HCEC 1CT (cell line): ENCODE measurements around the gene ANKRD29.
"Not testable (repeated sequence)": the region's sequence is repeated elsewhere in the genome, so short reads cannot be mapped to it uniquely, and the experiment has no call there.

Experiments
- DNase-seq: peaks from one replicate; pipeline ENCODE4 v3.0.0-alpha.2; 2017

ANKRD29 gene

DNA sequence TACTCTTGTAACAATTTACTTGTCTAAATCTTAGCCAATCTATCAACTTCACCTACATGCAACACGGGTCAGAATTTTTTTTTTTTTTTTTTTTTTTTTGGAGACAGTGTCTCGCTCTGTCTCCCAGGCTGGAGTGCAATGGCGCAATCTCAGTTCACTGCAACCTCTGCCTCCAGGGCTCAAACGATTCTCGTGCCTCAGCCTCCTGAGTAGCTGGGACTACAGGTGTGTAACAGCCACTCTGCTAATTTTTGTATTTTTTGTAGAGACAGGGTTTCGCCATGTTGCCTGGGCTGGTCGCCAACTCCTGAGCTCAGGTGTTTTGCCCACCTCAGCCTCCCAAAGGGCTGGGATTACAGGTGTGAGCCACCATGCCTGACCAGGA, 49.6 kb downstream of the ANKRD29 start:
- not testable (repeated sequence) for DNase-seq

DNA sequence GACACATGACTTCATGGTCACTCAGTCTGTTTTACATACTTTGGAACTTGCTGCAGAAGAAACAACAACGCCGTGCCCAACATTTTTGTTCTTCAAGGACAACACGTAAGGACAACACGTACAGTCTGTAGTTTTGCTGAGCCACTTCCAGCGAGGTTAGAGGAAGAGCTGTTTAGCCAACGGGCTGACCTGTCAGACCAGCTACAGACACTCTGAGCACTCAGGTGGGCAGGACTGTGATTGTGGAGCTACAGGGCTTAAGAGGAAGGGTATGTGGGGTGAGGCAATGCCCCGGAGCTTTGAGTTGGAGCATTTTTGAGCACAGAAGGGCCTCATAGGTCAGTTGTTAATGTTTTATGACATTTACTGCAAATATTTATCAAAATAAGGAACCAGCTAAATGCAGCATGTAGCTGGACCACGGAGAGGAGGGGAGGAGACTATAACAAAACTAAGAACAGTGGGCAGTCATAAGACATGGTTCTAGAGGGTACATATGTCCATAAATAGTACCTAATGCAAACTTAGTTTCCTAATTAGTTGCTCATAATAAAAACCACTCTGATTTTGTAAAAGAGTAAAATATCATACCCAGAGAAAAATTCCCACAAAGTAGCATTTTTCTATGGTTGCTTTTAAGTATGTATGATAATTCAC, 50.1 kb downstream of the ANKRD29 start:
- no peak for DNase-seq

DNA sequence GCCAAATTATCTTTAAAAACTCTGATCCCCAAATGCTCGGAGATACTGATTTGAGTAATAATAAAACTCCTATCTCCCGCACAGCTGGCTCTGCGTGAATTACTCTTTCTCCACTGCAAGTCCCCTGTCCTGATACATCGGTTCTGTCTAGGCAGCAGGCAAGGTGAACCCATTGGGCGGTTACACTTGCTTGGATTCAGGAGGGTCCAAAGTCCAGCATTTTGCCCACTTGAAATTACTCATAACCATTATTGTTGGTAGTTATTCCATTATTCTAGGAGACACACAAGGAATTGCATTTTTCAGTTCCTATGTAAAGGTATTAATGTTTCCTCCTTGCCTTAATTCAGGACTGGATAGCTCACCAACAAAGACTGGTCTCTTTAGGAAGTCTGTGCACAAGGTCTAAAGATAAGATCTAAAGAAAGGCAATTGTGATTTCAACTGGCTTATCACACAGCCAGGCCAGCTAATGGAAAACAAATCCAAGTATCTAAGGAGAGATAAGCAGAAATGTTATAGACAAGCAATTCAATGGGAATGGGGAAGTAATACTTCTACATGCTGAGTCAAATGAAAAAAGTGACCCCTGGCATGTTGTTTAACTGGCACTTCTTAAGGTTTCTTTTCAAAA, 53.2 kb downstream of the ANKRD29 start:
- DNase-seq = no peak

DNA sequence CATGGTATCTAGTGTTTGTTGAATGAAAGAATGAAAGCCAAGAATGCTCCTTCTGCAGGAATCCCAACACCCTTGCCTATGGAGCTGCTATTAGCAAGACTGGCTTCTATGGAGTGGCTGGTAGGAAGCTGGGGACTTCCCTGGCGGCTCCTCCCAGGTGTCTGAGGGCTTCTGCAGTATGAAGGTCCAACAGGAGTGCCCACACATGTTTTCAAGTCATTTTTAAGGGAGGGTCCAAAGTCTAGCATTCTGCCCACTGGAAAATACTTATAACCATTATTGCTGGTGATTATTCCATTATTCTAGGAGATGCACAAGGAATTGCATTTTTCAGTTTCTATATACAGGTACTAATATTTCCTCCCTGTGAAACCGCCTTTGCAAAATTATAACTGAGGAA, 54.5 kb downstream of the ANKRD29 start:
- no peak for DNase-seq

DNA sequence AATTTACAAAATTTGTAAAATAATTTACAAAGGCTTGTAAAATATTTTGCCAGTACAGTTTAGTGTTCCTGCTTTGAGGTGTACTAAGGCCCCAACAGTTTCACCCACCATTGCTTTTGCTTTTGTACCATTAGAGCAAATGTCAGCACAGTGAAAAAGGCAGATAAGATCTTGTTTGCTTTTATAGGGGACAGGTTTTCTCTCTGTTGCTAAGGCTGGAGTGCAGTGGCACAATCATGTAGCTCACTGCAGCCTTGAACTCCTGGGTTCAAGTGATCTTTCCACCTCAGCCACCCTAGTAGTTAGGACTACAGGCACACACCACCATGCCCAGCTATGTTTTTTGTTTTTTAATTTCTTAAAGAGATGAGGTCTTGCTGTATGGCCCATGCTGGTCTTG, 56.8 kb downstream of the ANKRD29 start:
- DNase-seq = no peak

DNA sequence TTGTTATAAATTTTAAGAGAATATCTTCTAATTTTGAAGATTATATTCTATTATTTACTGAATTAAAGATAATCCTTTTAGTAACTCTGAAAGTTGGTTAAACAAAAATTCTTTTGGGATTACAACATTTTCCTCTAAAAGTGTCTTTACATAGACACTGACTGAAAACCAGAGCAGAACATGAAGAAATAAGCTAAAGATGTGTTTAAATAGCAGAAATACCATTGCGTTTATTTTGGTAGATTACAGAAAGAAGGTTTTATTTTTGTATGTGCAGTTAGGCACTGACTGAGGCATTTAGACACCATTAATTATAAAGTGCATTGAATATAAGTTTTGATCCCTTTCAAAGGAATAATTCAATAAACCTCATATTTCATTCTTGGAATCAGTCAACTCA, 62.9 kb downstream of the ANKRD29 start:
- no peak for DNase-seq

DNA sequence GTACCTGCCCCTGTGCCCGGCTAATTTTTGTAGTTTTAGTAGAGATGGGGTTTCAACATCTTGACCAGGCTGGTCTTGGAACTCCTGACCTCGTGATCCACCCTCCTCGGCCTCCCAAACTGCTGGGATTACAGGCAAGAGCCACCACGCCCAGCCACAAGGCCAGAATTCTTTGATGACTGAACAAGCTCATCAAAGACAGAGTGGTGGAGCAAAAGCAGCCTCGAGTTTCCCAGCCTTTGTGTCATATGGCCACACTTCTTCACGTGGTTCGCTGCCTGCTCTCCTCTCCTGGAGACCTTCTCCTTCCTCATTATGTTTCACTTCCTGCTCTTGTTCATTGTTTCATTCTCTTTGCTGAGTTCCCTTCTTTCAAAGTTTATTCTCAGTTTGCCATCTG, 66.5 kb downstream of the ANKRD29 start:
- no peak for DNase-seq

DNA sequence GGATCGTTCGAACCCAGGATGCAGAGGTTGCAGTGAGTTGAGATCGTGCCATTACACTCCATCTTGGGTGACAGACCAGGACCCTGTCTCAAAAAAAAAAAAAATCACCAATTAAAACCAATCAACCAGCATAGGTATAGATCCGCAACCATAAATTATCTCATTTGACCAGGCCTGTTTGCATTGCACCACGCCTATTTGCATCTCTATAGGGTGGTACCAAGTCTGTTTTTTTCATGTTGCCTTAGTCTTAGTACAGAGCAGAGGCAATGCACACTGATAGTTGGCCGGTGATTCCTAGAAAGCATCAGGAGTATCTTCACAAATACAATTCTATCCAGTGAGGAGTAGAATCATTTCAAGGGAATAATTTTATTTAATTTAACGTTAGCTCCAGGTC, 67.1 kb downstream of the ANKRD29 start:
- DNase-seq = no peak

DNA sequence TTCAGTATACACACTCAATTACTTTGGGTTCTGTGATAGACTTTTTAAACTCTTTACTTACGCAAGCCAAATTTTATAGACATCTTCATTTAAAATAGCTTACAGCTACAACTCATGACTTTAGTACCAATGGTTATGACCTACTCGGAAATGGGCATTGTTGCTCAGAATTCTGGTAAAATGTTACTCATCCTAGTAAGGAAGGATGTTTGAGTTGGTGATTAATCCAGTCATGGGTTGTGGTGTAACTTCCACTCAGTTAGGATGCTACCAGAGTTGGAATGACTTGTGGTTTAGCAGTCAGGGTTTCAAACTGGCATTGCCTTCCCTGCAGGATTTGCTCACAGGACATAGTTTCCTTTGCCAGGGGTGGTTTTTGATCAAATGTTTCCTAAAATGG, 69.0 kb downstream of the ANKRD29 start:
- peak; percentile 96 for DNase-seq

DNA sequence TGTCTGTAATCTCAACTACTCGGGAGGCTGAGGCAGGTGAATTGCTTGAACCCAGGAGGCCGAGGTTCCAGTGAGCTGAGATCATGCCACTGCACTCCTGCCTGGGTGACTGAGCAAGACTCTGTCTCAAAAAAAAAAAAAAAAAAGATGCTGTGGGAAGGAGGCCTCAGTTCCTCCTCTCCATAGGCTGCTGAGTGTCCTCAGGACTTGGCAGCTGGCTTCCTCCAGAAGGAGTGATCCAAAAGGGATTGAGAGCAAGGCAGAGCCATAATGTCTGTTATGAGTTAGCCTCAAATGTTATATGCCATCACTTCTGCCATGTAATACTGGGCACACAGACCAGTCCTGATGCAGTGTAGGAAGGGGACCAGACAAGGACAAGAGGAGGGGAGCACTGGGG, 69.8 kb downstream of the ANKRD29 start:
- DNase-seq = no peak

DNA sequence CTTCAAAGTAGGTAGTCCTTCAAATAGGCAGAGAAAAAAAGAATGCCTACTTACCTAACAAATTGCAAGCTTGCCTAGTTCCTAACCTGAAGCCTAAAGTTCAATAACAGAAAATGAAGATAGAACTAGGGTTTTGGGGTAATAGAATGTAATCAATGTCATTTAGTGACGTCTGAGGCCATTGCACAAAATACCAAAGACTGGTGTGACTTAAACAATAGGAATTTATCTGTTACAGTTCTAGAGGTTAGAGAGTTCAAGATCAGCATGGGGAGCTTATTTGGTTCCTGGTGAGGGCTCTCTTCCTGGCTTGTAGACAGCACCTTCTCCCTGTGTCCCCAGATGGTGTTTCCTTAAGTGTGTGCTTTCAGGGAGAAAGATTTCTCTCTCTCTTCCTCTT, 71.7 kb downstream of the ANKRD29 start:
- DNase-seq = peak; percentile 89

DNA sequence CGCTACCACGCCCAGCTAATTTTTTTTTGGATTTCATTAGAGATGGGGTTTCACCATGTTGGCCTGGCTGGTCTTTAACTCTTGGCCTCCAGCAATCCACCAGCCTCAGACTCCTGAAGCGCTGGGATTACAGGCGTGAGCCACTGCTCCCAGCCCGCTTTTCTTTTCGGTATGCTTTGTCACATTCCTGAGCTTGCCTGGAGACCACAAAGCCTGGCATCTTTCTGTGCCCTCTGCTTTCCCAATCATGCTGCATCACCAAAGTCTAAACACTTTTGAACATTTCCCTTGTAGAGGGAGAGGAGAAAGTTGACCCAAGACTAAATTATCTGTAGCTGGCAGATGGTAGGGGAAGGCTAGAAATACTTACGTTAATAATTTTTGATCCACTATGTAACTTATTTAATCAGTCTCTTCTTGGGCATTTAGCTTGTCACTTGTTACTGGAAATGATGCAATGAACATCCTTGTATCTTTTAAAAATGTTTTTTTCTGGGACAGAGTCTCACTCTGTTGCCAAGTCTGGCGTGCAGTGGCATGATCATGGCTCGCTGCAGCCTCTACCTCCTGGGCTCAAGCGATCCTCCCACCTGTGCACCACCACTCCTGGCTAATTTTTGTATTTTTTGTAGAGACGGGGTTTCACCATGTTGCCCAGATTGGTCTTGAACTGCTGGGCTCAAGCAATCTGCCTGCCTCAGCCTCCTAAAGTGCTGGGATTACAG, 73.7 kb downstream of the ANKRD29 start:
- DNase-seq = no peak

DNA sequence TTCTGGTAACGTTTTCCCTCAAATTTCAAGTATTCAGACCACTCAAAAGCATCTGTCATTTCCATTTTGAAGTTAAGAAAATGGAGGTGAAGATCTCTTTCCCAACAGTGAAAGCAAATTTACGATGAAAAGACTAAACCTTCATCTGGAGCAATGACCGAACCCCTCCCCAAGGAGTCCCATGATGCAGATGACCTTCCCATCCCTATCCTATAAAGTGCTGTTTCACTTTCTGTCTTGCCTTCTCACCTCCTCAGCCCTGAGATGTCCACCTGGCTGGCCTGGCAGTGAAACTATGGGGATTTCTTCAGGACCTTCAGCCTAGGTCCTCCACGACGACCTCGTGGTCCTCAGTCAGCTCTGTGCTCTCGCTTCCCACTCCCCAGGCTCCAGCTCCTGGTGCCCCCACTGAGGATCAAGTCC, 75.5 kb downstream of the ANKRD29 start:
- no peak for DNase-seq

DNA sequence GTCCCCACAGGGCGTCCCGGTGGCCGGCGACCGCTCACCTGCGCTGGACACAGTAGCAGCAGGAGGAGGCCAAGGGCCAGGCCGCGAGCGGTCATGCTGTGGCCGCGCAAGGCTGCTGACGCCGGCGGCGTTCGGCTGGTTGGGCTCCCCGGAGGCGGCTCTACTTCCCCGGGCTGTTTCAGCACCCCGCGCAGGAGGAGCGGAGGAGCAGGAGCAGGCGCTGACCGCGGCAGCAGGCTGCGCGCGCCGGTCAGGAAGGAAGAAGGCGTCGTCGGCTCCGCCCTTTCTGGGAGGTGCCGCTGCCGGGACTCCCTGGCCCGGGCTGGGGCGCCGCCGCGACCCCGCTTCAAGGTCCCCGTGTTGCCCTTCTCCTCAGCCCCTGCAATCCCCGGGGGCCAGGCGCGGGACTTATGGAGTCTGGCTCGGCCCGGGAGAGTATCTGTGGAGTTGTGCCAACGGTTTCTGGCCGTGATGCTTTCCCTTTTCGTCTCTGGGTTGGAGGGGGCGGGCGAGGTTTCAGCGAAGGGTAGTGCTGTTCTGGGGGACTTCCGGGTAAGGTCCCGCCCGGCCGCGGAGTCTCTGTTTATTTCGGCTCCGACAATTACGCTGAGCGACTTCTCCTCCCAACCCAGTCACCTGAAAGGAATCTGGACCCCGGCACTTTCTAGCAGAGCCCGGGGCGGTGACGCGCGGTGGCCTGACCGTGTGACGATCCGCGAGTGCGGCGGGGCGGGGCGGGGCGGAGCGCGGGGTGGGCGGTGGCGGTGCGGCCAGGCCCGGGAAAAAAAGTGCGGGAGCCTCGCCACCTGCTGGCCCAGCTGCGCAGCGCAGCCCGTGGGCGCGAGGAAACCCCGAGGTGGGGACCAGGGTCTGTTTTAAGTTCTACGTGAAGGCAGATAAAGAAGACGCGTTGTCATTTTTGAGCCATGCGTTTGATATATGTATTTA, 76.2 kb downstream of the ANKRD29 start, which contains the start of gene NPC1:
NPC1 (minus strand) TSS at position 258 of the 948 bp plus-strand sequence; CDS start at position 95, 163 bp downstream.
- DNase-seq = peak; percentile 98

DNA sequence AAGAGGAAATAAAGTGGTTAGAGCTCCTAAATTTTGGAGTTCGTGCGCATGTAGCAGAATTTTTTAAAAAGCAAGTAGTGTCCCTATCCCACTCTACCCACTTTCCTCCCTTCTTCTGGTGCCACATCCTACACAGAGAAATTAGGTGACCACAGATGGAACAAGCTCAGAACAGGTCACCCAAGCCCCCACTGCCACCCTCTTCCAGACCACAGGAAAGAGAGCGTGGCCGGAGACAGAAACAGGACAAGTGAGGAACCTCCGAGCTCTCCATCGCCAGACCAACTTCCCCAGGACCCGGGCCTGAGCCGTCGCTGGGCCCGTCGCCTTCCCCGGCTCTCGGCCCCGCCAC, 76.8 kb downstream of the ANKRD29 start:
- no peak for DNase-seq

DNA sequence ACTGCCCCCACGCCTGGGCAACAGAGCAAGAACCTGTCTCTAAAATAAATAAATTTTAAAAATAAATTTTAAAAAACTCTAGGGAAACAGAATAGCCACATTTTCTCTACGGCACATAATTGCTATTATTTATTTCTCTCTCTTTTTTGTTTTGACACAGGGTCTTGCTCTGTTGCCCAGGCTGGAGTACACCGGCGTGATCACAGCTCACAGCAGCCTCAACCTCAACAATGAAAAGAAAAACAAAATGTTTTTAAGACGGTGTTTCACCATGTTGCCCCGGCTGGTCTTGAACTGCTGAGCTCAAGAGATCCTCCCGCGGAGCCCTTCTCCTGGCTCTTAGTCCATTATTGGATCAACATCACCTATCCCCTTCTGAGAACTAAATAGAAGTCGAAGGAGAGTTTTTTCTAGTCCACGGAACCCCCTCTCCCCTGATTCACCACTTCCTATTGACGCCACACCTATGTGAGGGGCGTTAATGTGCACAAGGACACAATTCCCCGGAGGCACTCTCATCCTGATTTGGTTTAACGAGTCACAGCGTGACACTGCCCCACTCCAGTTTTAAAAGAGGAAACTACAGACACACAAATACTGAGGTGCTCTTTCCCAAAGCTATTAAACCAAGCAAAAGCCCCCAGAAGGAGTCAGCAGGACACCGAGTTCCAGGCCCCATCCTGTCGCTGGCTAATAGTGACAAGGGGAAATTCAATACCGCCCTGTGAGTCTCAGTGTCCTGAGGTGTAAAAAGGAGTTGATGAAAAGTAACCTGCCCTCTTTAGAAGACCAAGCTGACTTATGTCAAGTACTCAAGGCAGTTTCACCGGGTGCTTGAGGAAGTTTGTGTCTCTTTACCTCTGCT, 77.5 kb downstream of the ANKRD29 start:
- DNase-seq = peak; percentile 43

DNA sequence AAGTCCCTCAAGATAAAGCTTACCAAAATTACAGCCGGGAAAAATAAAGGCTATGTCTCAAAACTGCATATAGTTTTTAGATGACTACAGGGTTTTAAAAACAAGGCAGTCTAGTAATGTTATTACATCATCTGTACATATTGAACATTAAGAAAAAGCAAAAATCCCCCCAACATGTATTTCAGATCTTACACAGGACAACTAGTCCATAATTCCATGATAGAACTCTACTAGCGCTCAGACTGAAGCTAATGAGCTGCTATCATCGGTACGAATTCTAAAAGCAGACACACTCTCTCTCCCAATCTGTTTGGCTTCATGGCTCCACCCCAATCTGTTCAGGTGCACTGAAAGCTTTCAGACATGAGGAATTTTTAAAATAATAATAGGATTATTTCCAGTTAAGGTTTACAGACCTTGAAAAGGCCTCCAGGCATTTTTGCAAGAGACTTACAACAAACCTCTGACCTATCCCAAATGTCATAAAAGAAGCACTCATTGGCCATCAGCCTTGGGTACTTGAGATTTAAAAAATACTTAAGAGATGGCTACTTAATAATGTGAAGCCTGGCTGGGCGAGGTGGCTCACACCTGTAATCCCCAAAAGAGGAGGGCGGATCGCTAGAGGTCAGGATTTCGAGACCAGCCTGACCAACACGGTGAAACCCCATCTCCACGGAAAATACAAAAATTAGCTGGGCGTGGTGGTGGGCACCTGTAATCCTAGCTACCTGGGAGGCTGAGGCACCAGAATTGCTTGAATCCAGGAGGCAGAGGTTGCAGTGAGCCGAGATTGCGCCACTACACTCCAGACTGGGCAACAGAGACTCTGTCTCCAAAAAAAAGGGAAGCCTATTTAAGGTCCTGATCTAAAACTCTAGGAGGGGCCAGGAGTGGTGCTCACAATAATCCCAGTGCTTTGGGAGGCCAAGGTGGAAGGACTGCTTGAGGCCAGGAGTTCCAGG, 78.4 kb downstream of the ANKRD29 start:
- no peak for DNase-seq

DNA sequence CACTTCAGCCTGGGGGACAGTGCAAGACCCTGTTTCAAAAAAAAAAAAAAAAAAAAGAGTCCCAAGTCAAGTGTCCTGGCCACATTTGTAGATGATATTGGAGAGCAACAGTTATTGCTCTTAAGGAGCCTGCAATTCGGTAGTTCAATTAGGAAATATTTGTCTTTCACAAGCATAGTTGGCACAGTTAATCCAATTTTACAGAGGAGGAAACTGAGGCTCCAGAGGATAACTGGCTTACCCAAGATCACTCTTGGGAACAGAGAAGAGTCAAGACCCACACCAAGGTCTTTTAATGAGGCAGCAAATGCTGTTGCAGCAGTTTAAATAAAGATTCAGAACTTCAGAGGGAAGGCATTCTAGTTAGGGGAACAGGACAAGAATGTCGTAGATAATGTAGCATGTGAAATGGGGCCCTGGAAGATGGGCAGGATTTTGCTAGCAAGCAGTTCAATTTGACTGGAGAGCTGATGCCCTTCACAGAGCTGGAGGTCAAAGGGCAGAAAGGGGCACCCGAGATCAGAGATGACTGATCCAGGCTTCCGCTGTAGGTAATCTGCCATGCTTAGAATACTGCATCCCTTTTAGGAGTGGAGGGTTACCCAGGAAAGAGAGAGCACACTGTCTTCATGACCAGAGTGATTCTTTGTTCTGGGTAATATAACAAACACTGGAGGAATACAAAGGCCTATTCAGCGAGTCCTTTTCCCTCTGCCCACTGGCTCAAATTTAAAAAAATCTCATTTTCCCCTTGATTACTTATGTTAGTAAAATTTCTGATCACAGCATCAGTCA, 79.4 kb downstream of the ANKRD29 start:
- no peak for DNase-seq

DNA sequence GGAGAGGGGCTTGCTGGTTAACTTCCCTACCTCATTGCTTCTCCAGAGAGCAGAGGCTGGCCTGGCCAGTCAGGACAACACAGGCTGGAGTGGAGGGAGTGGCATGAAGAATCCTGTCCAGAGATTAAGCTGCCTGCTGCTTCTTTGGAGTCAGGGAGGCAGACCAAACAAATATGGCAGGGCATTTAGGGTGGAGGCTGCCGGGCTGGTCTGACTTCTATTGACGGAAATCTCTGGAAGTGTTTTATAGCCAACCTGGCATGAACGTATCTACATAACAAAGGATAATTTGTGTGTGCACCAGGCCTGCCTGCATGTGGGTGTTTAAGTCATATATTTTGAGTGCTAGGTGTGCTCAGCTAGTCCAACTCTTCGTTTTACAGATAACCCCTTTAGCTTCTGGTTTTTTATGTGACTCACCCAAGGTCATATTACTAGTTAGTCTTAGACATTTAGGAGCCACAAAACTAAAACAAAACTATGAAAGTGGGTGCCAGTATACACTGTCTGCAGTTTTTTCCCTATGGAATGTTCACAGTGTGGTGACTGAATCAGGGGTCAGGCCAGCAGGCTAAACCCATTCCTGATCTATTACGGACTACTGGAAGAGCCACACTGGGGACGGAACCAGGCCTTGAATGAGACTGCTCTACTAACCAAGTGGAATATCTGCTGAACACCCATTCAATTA, 81.9 kb downstream of the ANKRD29 start:
- peak; percentile 92 for DNase-seq
